Panc1 (cell line): ENCODE results near the gene BSND. TPM values are rescaled to one million over a fixed set of nuclear protein-coding genes. Genes with fewer than 3 reads are reported as not detected.

Source experiments
- ATAC-seq: fragments of 200-7000 bp; cut with Tn5 transposase; 2 replicates; pipeline ENCODE4 v1.9.1; 2020; ENCODE audit warnings: mild to moderate bottlenecking, moderate library complexity
- BruUV-seq: library from RNA; stranded (reverse); fragments of 400-500 nt; replicated peaks from 2 replicates; lab custom pipeline; 2021; lab: Mats Ljungman, UMichigan
- CTCF ChIA-PET: fragments of 300-600 bp; sonication (Branson Sonifier 250); formaldehyde crosslinking; loops from one replicate; lab custom pipeline; 2022; ENCODE audit warnings: antibody characterized with exemption; lab: Charles Lee
- POLR2A ChIA-PET: fragments of 300-600 bp; sonication (Branson Sonifier 250); formaldehyde crosslinking; loops from one replicate; lab custom pipeline; 2022; ENCODE audit warnings: antibody characterized with exemption; lab: Charles Lee
- DNase-seq: peaks from one replicate; pipeline ENCODE4 v3.0.0-alpha.2; 2010; ENCODE audit warnings: low read depth, low spot score
- H3K27ac ChIP-seq: 2 replicates; pipeline ENCODE4 v1.5.1; 2011; ENCODE audit warnings: mild to moderate bottlenecking, low read length, inconsistent platforms
- H3K27me3 ChIP-seq: fragments of 200-500 bp; sonication (Bioruptor generic); 2 replicates; pipeline ENCODE4 v1.6.0; 2014; ENCODE audit warnings: low read length, inconsistent platforms; ENCODE audit not compliant: control insufficient read depth, insufficient read depth
- H3K36me3 ChIP-seq: fragments of 200-500 bp; sonication (Bioruptor generic); 2 replicates; pipeline ENCODE4 v1.5.1; 2014; ENCODE audit warnings: inconsistent platforms, mild to moderate bottlenecking, low read length, moderate library complexity; ENCODE audit not compliant: control insufficient read depth, insufficient read depth
- H3K4me1 ChIP-seq: 2 replicates; pipeline ENCODE4 v1.5.1; 2011; ENCODE audit warnings: inconsistent platforms, mild to moderate bottlenecking, low read length, moderate library complexity; ENCODE audit not compliant: control insufficient read depth, insufficient read depth
- H3K4me3 ChIP-seq, 2 experiments: 2 replicates each; pipeline ENCODE4 v1.5.1; 2011 to 2012; ENCODE audit warnings: low read depth in 2 of 2, low read length in 2 of 2, mild to moderate bottlenecking in 2 of 2, inconsistent platforms in 1 of 2, moderate library complexity in 1 of 2
- H3K9me3 ChIP-seq: fragments of 200-500 bp; sonication (Bioruptor generic); 2 replicates; pipeline ENCODE4 v1.5.1; 2014; ENCODE audit warnings: low read depth, mild to moderate bottlenecking, inconsistent platforms, low read length, moderate library complexity; ENCODE audit not compliant: control insufficient read depth, insufficient read depth
- POLR2AphosphoS5 ChIP-seq: IDR thresholded peaks from 2 replicates; pipeline ENCODE4 v1.6.1; 2012; ENCODE audit warnings: mild to moderate bottlenecking, low read depth, low read length, moderate library complexity
- REST ChIP-seq, 2 experiments: IDR thresholded peaks; 2 replicates each; pipeline ENCODE4 v1.6.1; 2011 to 2012; ENCODE audit warnings: low read depth in 2 of 2, control low read depth in 1 of 2, low read length in 1 of 2, mild to moderate bottlenecking in 1 of 2, moderate library complexity in 1 of 2; ENCODE audit not compliant: insufficient read depth in 1 of 2
- SIN3A ChIP-seq: IDR thresholded peaks from 2 replicates; pipeline ENCODE4 v1.6.1; 2012; ENCODE audit warnings: low read depth, mild to moderate bottlenecking, low read length, moderate library complexity, borderline replicate concordance; ENCODE audit not compliant: insufficient read depth
- TCF7L2 ChIP-seq: IDR thresholded peaks from 2 replicates; pipeline ENCODE4 v1.6.1; 2011; ENCODE audit warnings: mild to moderate bottlenecking, low read depth, low read length, inconsistent platforms
- in situ Hi-C: cut with HindIII; loops from 2 replicates; pipeline ENCODE4 v1.10.0; 2016; ENCODE audit warnings: low sequenced_read_pairs, low pct_unique_long_range_greater_than_20kb
- intact Hi-C: fragments of 100-400 bp; cut with micrococcal nuclease; formaldehyde crosslinking; loops from one replicate; pipeline ENCODE4 v1.10.0; 2022; ENCODE audit not compliant: unreplicated experiment
- total RNA-seq: library from RNA; stranded (reverse); gene quantifications from one replicate; pipeline ENCODE4 v1.2.1, GENCODE V29; 2021; ENCODE audit not compliant: unreplicated experiment
- TF ChIP-seq, protein P1 (sequence below): fragments of 450-650 bp; IDR thresholded peaks from 2 replicates; pipeline ENCODE4 v1.5.1; 2017; ENCODE audit warnings: mild to moderate bottlenecking

Gene BSND
- total RNA-seq, 1 experiment from 2014 or later, result not detected

- TF ChIP-seq, protein P1, sequence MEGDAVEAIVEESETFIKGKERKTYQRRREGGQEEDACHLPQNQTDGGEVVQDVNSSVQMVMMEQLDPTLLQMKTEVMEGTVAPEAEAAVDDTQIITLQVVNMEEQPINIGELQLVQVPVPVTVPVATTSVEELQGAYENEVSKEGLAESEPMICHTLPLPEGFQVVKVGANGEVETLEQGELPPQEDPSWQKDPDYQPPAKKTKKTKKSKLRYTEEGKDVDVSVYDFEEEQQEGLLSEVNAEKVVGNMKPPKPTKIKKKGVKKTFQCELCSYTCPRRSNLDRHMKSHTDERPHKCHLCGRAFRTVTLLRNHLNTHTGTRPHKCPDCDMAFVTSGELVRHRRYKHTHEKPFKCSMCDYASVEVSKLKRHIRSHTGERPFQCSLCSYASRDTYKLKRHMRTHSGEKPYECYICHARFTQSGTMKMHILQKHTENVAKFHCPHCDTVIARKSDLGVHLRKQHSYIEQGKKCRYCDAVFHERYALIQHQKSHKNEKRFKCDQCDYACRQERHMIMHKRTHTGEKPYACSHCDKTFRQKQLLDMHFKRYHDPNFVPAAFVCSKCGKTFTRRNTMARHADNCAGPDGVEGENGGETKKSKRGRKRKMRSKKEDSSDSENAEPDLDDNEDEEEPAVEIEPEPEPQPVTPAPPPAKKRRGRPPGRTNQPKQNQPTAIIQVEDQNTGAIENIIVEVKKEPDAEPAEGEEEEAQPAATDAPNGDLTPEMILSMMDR, result no peak
- TF ChIP-seq TCF7L2 (no peak), REST (IDR thresholded peaks at IDR 0.05; ENCODE audit: insufficient read depth in 1 of 2, low read depth in 2 of 2, low read length in 1 of 2) (no peak), POLR2AphosphoS5 (no peak), SIN3A (no peak)
- CTCF ChIA-PET, result no interaction called here
- intact Hi-C loops (no loop called here), in situ Hi-C loops (no loop called here)
- ATAC-seq, result no peak
- Histone ChIP-seq H3K27ac (no peak overlapping the region), H3K36me3 (no peaks in the 10 kb centered on the region), H3K4me1 (no peaks in the 10 kb centered on the region), H3K9me3 (no peaks in the 10 kb centered on the region), H3K4me3 (no peak overlapping the region), H3K27me3 (no peaks in the 10 kb centered on the region)
- no TSS peak for BruUV-seq
- DNase-seq, result no peak
- POLR2A ChIA-PET, result no interaction called here
Observed at GRCh38 chr1:55010194-55010886, 11.6 kb downstream of the BSND start.

GRCh38 chr1:55010887-55011217 lies 12.1 kb downstream of the BSND start:
- no peaks in the 10 kb centered on the region for H3K9me3 ChIP-seq
- H3K36me3 ChIP-seq, result no peaks in the 10 kb centered on the region
- ChIA-PET POLR2A (no interaction called here), CTCF (no interaction called here)
- no peak for ATAC-seq
- H3K4me1 ChIP-seq, result no peaks in the 10 kb centered on the region
- no peak overlapping the region for H3K4me3 ChIP-seq
- no TSS peak for BruUV-seq
- TF ChIP-seq, protein P1, result no peak
- TF ChIP-seq TCF7L2 (no peak), SIN3A (no peak), REST (IDR thresholded peaks at IDR 0.05; ENCODE audit: insufficient read depth in 1 of 2, low read depth in 2 of 2, low read length in 1 of 2) (no peak), POLR2AphosphoS5 (no peak)
- no peaks in the 10 kb centered on the region for H3K27me3 ChIP-seq
- in situ Hi-C loops, result no loop called here
- H3K27ac ChIP-seq, result no peak overlapping the region
- intact Hi-C loops, result no loop called here
- DNase-seq, result no peak
